A549 (cell line): Measurements from ENCODE around the gene TCEA2. TPM values are rescaled to one million over a fixed set of nuclear protein-coding genes. Genes with fewer than 3 reads are reported as not detected.
A peak's percentile ranks its signal among the peaks of the same experiment; 100 is the strongest.

ENCODE experiments used
- ATAC-seq, 2 experiments: fragments of 200-7000 bp in 1 of 2; fragments of >200 bp in 1 of 2; cut with Nextera tagmentation in 1 of 2; cut with Tn5 transposase in 1 of 2; 3 replicates each; pipeline versions ENCODE4 v1.8.0 to v1.9.1; 2018 to 2020; ENCODE audit warnings: mild to moderate bottlenecking in 1 of 2, moderate library complexity in 1 of 2
- CTCF ChIA-PET: fragments of 300-600 bp; sonication (Branson Sonifier 250); formaldehyde crosslinking; extraction: SDS; loops from one replicate; lab custom pipeline; 2021; ENCODE audit warnings: antibody characterized with exemption, inconsistent platforms; lab: Yijun Ruan, JAX
- POLR2A ChIA-PET: fragments of 350-600 bp; formaldehyde crosslinking; extraction: SDS; loops from one replicate; lab custom pipeline; 2021; ENCODE audit warnings: antibody characterized with exemption, inconsistent platforms; lab: Yijun Ruan, JAX
- DNase-seq, 2 experiments: peaks; one replicate each; pipeline versions ENCODE4 v3.0.0 to v3.0.0-alpha.2; 2011 to 2016; ENCODE audit warnings: low read depth in 1 of 2, low spot score in 1 of 2
- FAIRE-seq: peaks from 2 replicates; lab custom pipeline; 2011; peaks lifted over from hg19 to GRCh38; lab: Jason Lieb, UNC
- H3K27ac ChIP-seq, 2 experiments: fragments of >200 bp; sonication (Bioruptor Twin); formaldehyde crosslinking; 3 replicates each; pipeline ENCODE4 v1.5.1; 2016 to 2017
- H3K4me1 ChIP-seq: fragments of >200 bp; sonication (Bioruptor Twin); formaldehyde crosslinking; 3 replicates; pipeline ENCODE4 v1.6.1; 2016
- H3K4me2 ChIP-seq: fragments of >200 bp; sonication (Bioruptor Twin); formaldehyde crosslinking; 3 replicates; pipeline ENCODE4 v1.6.1; 2016
- H3K4me3 ChIP-seq: fragments of >200 bp; sonication (Bioruptor Twin); formaldehyde crosslinking; 3 replicates; pipeline ENCODE4 v1.5.1; 2016
- H3K9me3 ChIP-seq: fragments of >200 bp; sonication (Bioruptor Twin); formaldehyde crosslinking; 3 replicates; pipeline ENCODE4 v1.6.1; 2016
- BCL3 ChIP-seq: fragments of >200 bp; sonication (Bioruptor Twin); formaldehyde crosslinking; IDR thresholded peaks from 3 replicates; pipeline ENCODE4 v1.6.1; 2016
- E2F6 ChIP-seq: IDR thresholded peaks from 2 replicates; pipeline ENCODE4 v1.6.1; 2012; ENCODE audit warnings: low read depth, borderline replicate concordance
- EHMT2 ChIP-seq: fragments of 200-600 bp; sonication (generic); IDR thresholded peaks from 2 replicates; pipeline ENCODE4 v1.6.1; 2016; ENCODE audit warnings: antibody characterized with exemption, low read depth, mild to moderate bottlenecking, moderate library complexity
- FOSB ChIP-seq: fragments of 250-450 bp; sonication (Bioruptor Pico); IDR thresholded peaks from 2 replicates; pipeline ENCODE4 v1.5.0; 2020; ENCODE audit warnings: mild to moderate bottlenecking, moderate library complexity
- HDAC2 ChIP-seq: fragments of 200-600 bp; sonication (generic); IDR thresholded peaks from 2 replicates; pipeline ENCODE4 v1.6.1; 2016
- KDM5A ChIP-seq: fragments of 200-600 bp; sonication (generic); IDR thresholded peaks from 2 replicates; pipeline ENCODE4 v1.6.1; 2016; ENCODE audit warnings: antibody characterized with exemption, mild to moderate bottlenecking
- MAFK ChIP-seq: fragments of 450-650 bp; IDR thresholded peaks from 2 replicates; pipeline ENCODE4 v1.6.1; 2014; ENCODE audit not compliant: partially characterized antibody
- MAZ ChIP-seq: fragments of 150-350 bp; IDR thresholded peaks from 2 replicates; pipeline ENCODE4 v1.6.1; 2014; ENCODE audit warnings: antibody characterized with exemption, low read depth, low read length, borderline replicate concordance
- NR3C1 ChIP-seq: fragments of >200 bp; sonication (Bioruptor Twin); formaldehyde crosslinking; IDR thresholded peaks from 3 replicates; pipeline ENCODE4 v1.6.1; 2017
- PBX3 ChIP-seq: IDR thresholded peaks from 2 replicates; pipeline ENCODE4 v1.6.1; 2012
- PHF8 ChIP-seq: fragments of 200-600 bp; sonication (generic); IDR thresholded peaks from 2 replicates; pipeline ENCODE4 v1.6.1; 2016; ENCODE audit warnings: low read depth, mild to moderate bottlenecking, antibody characterized with exemption, moderate library complexity, borderline replicate concordance
- POLR2AphosphoS2 ChIP-seq: conservative IDR thresholded peaks from 2 replicates; pipeline ENCODE4 v1.6.1; 2012; ENCODE audit warnings: low read length, improper control_type of control experiment, inconsistent platforms
- RFX5 ChIP-seq: fragments of 450-650 bp; IDR thresholded peaks from 2 replicates; pipeline ENCODE4 v1.7.1; 2014; ENCODE audit warnings: antibody characterized with exemption, mild to moderate bottlenecking, moderate library complexity
- SMC3 ChIP-seq: fragments of >200 bp; sonication (Bioruptor Twin); formaldehyde crosslinking; IDR thresholded peaks from 3 replicates; pipeline ENCODE4 v1.6.1; 2018; ENCODE audit warnings: inconsistent platforms
- SREBF2 ChIP-seq: fragments of 450-650 bp; IDR thresholded peaks from 2 replicates; pipeline ENCODE4 v1.6.1; 2014; ENCODE audit warnings: mild to moderate bottlenecking, moderate library complexity
- TP53 ChIP-seq: fragments of 250-450 bp; sonication (Bioruptor Pico); IDR thresholded peaks from 2 replicates; pipeline ENCODE4 v1.5.0; 2021; ENCODE audit warnings: mild to moderate bottlenecking, moderate library complexity
- ZNF302 ChIP-seq: fragments of 250-450 bp; sonication (Bioruptor Pico); IDR thresholded peaks from 2 replicates; pipeline ENCODE4 v1.9.0; 2021; ENCODE audit warnings: inconsistent platforms, mild to moderate bottlenecking, moderate library complexity
- WGBS: methylation state at CpG from one replicate; pipeline ENCODE4 v1.1.6; 2017; ENCODE audit errors: missing lambda C conversion rate; 5-methylcytosine and 5-hydroxymethylcytosine counted together
- polyA plus RNA-seq, 4 experiments: library from polyadenylated mRNA; depleted of rRNA in 3 of 4; stranded (reverse); fragments of >200 nt; fragmentation: RNase III in 1 of 4; extraction: RNeasy Plus Mini Kit Qiagen cat#74134 plus additional on column Dnase treatment in 1 of 4; gene quantifications; 2 replicates in 3 of 4; 3 replicates in 1 of 4; pipeline ENCODE4 v1.2.3, GENCODE V29; 2011 to 2017
- TF ChIP-seq, protein P1 (sequence below): fragments of 450-650 bp; IDR thresholded peaks from 2 replicates; pipeline ENCODE4 v1.6.1; 2014; ENCODE audit warnings: antibody characterized with exemption
- TF ChIP-seq, protein P2 (sequence below): fragments of 250-450 bp; sonication (Bioruptor Pico); IDR thresholded peaks from 2 replicates; pipeline ENCODE4 v1.5.0; 2020; ENCODE audit warnings: low read depth, mild to moderate bottlenecking, moderate library complexity
- TF ChIP-seq, protein P3 (sequence below): fragments of >200 bp; sonication (Bioruptor Twin); formaldehyde crosslinking; IDR thresholded peaks from 2 replicates; pipeline ENCODE4 v1.6.1; 2016

Gene TCEA2
- polyA plus RNA-seq, 2 of the 4 experiments (the other 2 are of a cell fraction), result 11.2 to 29.8 TPM

- TF ChIP-seq TP53, result no peak
- no peak for TF ChIP-seq HDAC2
- TF ChIP-seq FOSB, result no peak
- no peak for TF ChIP-seq MAZ
- TF ChIP-seq MAFK, result no peak
These were observed 12.6 kb upstream of the TCEA2 start (continued) for GRCh38 chr20:64050261-64051032.

- DNase-seq (no peak), ATAC-seq (no peak), FAIRE-seq (no peak)
- CTCF ChIA-PET, result interaction anchor here (1.0 to 6.1 kb wide), 7 partner anchors 9 to 76 kb away, joined by 3 to 85 read pairs (median 5); partner anchors contain the start of genes SAMD10 and TCEA2
- Histone ChIP-seq H3K4me1 (peaks cover 40% of the 10 kb centered on the region), H3K4me3 (no peak overlapping the region)
- POLR2A ChIA-PET, result interaction anchor here (6.5 kb wide), 1 partner anchor 11 kb away, joined by 29 read pairs; the partner anchor contains the start of gene TCEA2
- TF ChIP-seq NR3C1, result no peak
- TF ChIP-seq POLR2AphosphoS2, result no peak
- TF ChIP-seq, protein P1, sequence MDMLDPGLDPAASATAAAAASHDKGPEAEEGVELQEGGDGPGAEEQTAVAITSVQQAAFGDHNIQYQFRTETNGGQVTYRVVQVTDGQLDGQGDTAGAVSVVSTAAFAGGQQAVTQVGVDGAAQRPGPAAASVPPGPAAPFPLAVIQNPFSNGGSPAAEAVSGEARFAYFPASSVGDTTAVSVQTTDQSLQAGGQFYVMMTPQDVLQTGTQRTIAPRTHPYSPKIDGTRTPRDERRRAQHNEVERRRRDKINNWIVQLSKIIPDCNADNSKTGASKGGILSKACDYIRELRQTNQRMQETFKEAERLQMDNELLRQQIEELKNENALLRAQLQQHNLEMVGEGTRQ, result no peak
- TF ChIP-seq SMC3, result no peak
- TF ChIP-seq BCL3, result no peak
- no peak for TF ChIP-seq EHMT2
- no peak for TF ChIP-seq PHF8
- no peak for TF ChIP-seq SREBF2
- no peak for TF ChIP-seq FOSB
- TF ChIP-seq, protein P2, sequence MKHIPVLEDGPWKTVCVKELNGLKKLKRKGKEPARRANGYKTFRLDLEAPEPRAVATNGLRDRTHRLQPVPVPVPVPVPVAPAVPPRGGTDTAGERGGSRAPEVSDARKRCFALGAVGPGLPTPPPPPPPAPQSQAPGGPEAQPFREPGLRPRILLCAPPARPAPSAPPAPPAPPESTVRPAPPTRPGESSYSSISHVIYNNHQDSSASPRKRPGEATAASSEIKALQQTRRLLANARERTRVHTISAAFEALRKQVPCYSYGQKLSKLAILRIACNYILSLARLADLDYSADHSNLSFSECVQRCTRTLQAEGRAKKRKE (CRISPR knock-in tag), result no peak
- no peak for TF ChIP-seq ZNF302 (CRISPR knock-in tag)
- TF ChIP-seq RFX5, result no peak
- TF ChIP-seq, protein P3, sequence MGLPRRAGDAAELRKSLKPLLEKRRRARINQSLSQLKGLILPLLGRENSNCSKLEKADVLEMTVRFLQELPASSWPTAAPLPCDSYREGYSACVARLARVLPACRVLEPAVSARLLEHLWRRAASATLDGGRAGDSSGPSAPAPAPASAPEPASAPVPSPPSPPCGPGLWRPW, result no peak
- no peak for TF ChIP-seq E2F6
- no peak for TF ChIP-seq PBX3
- no peak for TF ChIP-seq KDM5A
- TF ChIP-seq, all 56 proteins: peak for 0
- Histone ChIP-seq H3K27ac (peak overlapping the region in 1 of 2 experiments; percentile 52; a peak in 2 of 6 replicates), H3K4me2 (no peak overlapping the region), H3K9me3 (no peaks in the 10 kb centered on the region)
- WGBS, result 65% methylated on average over 10 of the region's 11 CpGs
These were observed 12.0 kb upstream of the TCEA2 start for GRCh38 chr20:64051033-64051452.
